HG03460 (cell line): ENCODE measurements around the gene ACTRT2.

Experiments used
- ATAC-seq: cut with Tn5 transposase; IDR thresholded peaks from one replicate; pipeline ENCODE4 v1.9.1; 2021; ENCODE audit not compliant: unreplicated experiment

ACTRT2 gene

GRCh38 chr1:3065797-3066196 lies 44.5 kb downstream of the ACTRT2 start:
- no peak for ATAC-seq

GRCh38 chr1:3066250-3066711 lies 45.0 kb downstream of the ACTRT2 start:
- ATAC-seq: no peak

- no peak for ATAC-seq
Observed at GRCh38 chr1:3066826-3067225, 45.6 kb downstream of the ACTRT2 start.

- no peak for ATAC-seq
Observed at GRCh38 chr1:3067301-3067670, 46.0 kb downstream of the ACTRT2 start.

- ATAC-seq: no peak
Observed at GRCh38 chr1:3067671-3068563, 46.6 kb downstream of the ACTRT2 start.

GRCh38 chr1:3068564-3069431 lies 47.5 kb downstream of the ACTRT2 start, which contains the start of gene PRDM16:
Gene PRDM16, plus strand, starts transcription at chr1:3069203. Its CDS starts 57 bp downstream, at chr1:3069260.
- ATAC-seq: no peak

- ATAC-seq: no peak
Observed at GRCh38 chr1:3069491-3070308, 48.4 kb downstream of the ACTRT2 start.

GRCh38 chr1:3070309-3070643 lies 49.0 kb downstream of the ACTRT2 start:
- no peak for ATAC-seq

- no peak for ATAC-seq
Observed at GRCh38 chr1:3070644-3071564, 49.6 kb downstream of the ACTRT2 start.

- ATAC-seq: no peak
Observed at GRCh38 chr1:3071565-3072390, 50.5 kb downstream of the ACTRT2 start.
